B cell (primary cell): ENCODE measurements around the gene KIAA0753. TPM values are rescaled to one million over a fixed set of nuclear protein-coding genes. Genes with fewer than 3 reads are reported as not detected.

ENCODE experiments used
- ATAC-seq: fragments of 200-7000 bp; cut with Tn5 transposase; one replicate; pipeline ENCODE4 v1.10.0; 2021; ENCODE audit warnings: low read depth, mild to moderate bottlenecking, moderate number of reproducible peaks, moderate library complexity
- CTCF ChIA-PET: fragments of 350-600 bp; sonication (Branson Sonifier 250); formaldehyde crosslinking; loops from one replicate; lab custom pipeline; 2021; ENCODE audit warnings: antibody characterized with exemption, inconsistent platforms; lab: Charles Lee
- POLR2A ChIA-PET: fragments of 350-600 bp; sonication (Branson Sonifier 250); formaldehyde crosslinking; loops from one replicate; lab custom pipeline; 2021; ENCODE audit warnings: antibody characterized with exemption; lab: Charles Lee
- DNase-seq: peaks from one replicate; pipeline ENCODE4 v3.0.0; 2013
- H2AFZ ChIP-seq: 2 replicates; pipeline ENCODE4 v1.6.1; 2012; ENCODE audit warnings: mild to moderate bottlenecking, low read depth, low read length; ENCODE audit not compliant: insufficient read depth, poor library complexity, severe bottlenecking
- H3K27ac ChIP-seq, 2 donors: 1 replicate in 1 of 2; 2 replicates in 1 of 2; pipeline ENCODE4 v1.5.1; 2012 to 2013; ENCODE audit warnings: low read length in 2 of 2, mild to moderate bottlenecking in 2 of 2, moderate library complexity in 1 of 2
- H3K27me3 ChIP-seq, 4 experiments: fragments of 200-600 bp in 1 of 4; sonication (generic) in 1 of 4; replicated peaks in 1 of 4; 1 replicate in 2 of 4; 2 replicates in 2 of 4; pipeline versions ENCODE4 v1.6.1 to v1.7.0; 2013 to 2016; ENCODE audit warnings: low read length in 3 of 4, mild to moderate bottlenecking in 2 of 4, mixed read lengths in 1 of 4, moderate library complexity in 1 of 4; ENCODE audit not compliant: insufficient read depth in 4 of 4, control insufficient read depth in 3 of 4; ENCODE audit errors: control extremely low read depth in 1 of 4
- H3K36me3 ChIP-seq, 2 experiments: replicated peaks in 1 of 2; 1 replicate in 1 of 2; 2 replicates in 1 of 2; pipeline versions ENCODE4 v1.6.1 to v1.7.1; 2013; ENCODE audit warnings: low read length in 1 of 2; ENCODE audit not compliant: insufficient read depth in 2 of 2, control insufficient read depth in 1 of 2; ENCODE audit errors: control extremely low read depth in 1 of 2, extremely low read depth in 1 of 2
- H3K4me1 ChIP-seq, 2 donors: fragments of 200-600 bp in 1 of 2; sonication (generic) in 1 of 2; 1 replicate in 1 of 2; 2 replicates in 1 of 2; pipeline versions ENCODE4 v1.5.1 to v1.6.1; 2013 to 2017; ENCODE audit warnings: low read length in 2 of 2; ENCODE audit not compliant: control insufficient read depth in 2 of 2, insufficient read depth in 2 of 2
- H3K4me2 ChIP-seq: replicated peaks from 2 replicates; pipeline ENCODE3; 2012; ENCODE audit warnings: mild to moderate bottlenecking, low read depth, low read length; ENCODE audit not compliant: poor library complexity, severe bottlenecking
- H3K4me3 ChIP-seq, 5 experiments: fragments of 200-600 bp in 1 of 5; sonication (generic) in 1 of 5; 1 replicate in 3 of 5; 2 replicates in 2 of 5; pipeline versions ENCODE4 v1.5.1 to v1.7.0; 2011 to 2016; ENCODE audit warnings: low read length in 4 of 5, mild to moderate bottlenecking in 4 of 5, low read depth in 2 of 5, control low read depth in 1 of 5, moderate library complexity in 1 of 5; ENCODE audit not compliant: insufficient read depth in 1 of 5; ENCODE audit errors: control extremely low read depth in 1 of 5, extremely low read depth in 1 of 5
- H3K79me2 ChIP-seq: fragments of 200-600 bp; sonication (generic); one replicate; pipeline ENCODE4 v1.6.0; 2016; ENCODE audit warnings: low read length; ENCODE audit not compliant: control insufficient read depth, insufficient read depth
- H3K9ac ChIP-seq: fragments of 200-600 bp; sonication (generic); 2 replicates; pipeline ENCODE4 v1.6.1; 2017; ENCODE audit warnings: mild to moderate bottlenecking, low read length, moderate library complexity
- H3K9me3 ChIP-seq, 3 donors: one replicate each; pipeline versions ENCODE4 v1.6.1 to v1.7.1; 2013; ENCODE audit warnings: low read length in 2 of 3; ENCODE audit not compliant: control insufficient read depth in 2 of 3, insufficient read depth in 1 of 3; ENCODE audit errors: control extremely low read depth in 1 of 3
- H4K20me1 ChIP-seq: 2 replicates; pipeline ENCODE4 v1.6.0; 2012; ENCODE audit warnings: mild to moderate bottlenecking, low read length; ENCODE audit not compliant: insufficient read depth, control insufficient read depth, poor library complexity, severe bottlenecking
- H3K27ac Mint-ChIP-seq: one replicate; pipeline ENCODE4 v1.8.0; 2021; ENCODE audit warnings: mixed read lengths
- H3K27me3 Mint-ChIP-seq: one replicate; pipeline ENCODE4 v1.8.0; 2021; ENCODE audit warnings: mixed read lengths
- H3K4me1 Mint-ChIP-seq: one replicate; pipeline ENCODE4 v1.8.0; 2021; ENCODE audit warnings: mixed read lengths
- H3K4me3 Mint-ChIP-seq: one replicate; pipeline ENCODE4 v1.8.0; 2021; ENCODE audit warnings: mixed read lengths
- H3K9me3 Mint-ChIP-seq: one replicate; pipeline ENCODE4 v1.8.0; 2022; ENCODE audit warnings: mixed read lengths; ENCODE audit not compliant: insufficient read depth
- CTCF ChIP-seq: fragments of 200-600 bp; IDR thresholded peaks from one replicate; pipeline ENCODE4 v1.8.0; 2022; ENCODE audit warnings: antibody characterized with exemption, mild to moderate bottlenecking
- EZH2 ChIP-seq: IDR thresholded peaks from 2 replicates; pipeline ENCODE4 v1.6.1; 2012; ENCODE audit warnings: borderline replicate concordance, low read depth, mild to moderate bottlenecking, moderate library complexity, low read length; ENCODE audit not compliant: insufficient read depth, poor library complexity, severe bottlenecking
- WGBS: methylation state at CpG from one replicate; pipeline ENCODE4 v1.1.5; 2013; ENCODE audit warnings: missing lambda C conversion rate; ENCODE audit not compliant: insufficient coverage; 5-methylcytosine and 5-hydroxymethylcytosine counted together
- intact Hi-C: fragments of 100-400 bp; cut with micrococcal nuclease; formaldehyde crosslinking; loops from one replicate; pipeline ENCODE4 v1.10.0; 2022
- polyA plus RNA-seq: library from polyadenylated mRNA; depleted of rRNA; stranded (reverse); fragments of >200 nt; gene quantifications from 2 replicates; pipeline ENCODE4 v1.2.3, GENCODE V29; 2012
- total RNA-seq, 2 donors: library from RNA; stranded (reverse); fragments of 120-200 nt in 1 of 2; gene quantifications; 1 replicate in 1 of 2; 2 replicates in 1 of 2; pipeline versions ENCODE4 v1.2.3 to v1.2.4, GENCODE V29; 2013 to 2022

The KIAA0753 gene
- total and polyA plus RNA-seq, 2 donors (not counting 1 experiment from before 2014, with no cell fraction given) = 6.3 to 29.1 TPM

GRCh38 chr17:6681671-6682070 lies 41.2 kb upstream of the KIAA0753 start:
- H4K20me1 ChIP-seq = no peaks in the 10 kb centered on the region

GRCh38 chr17:6681176-6681575 lies 40.7 kb upstream of the KIAA0753 start:
- WGBS = 87% methylated on average over 4 of the region's 4 CpGs
- Mint-ChIP-seq H3K27ac (no peak overlapping the region), H3K4me3 (no peak overlapping the region), H3K4me1 (no peaks in the 10 kb centered on the region), H3K27me3 (peaks cover 27% of the 10 kb centered on the region), H3K9me3 (no peaks in the 10 kb centered on the region)
- H3K4me3 ChIP-seq = no peak overlapping the region
- no peak for DNase-seq
- H3K79me2 ChIP-seq = no peaks in the 10 kb centered on the region
- no peak for TF ChIP-seq EZH2
- TF ChIP-seq CTCF = no peak
- no peaks in the 10 kb centered on the region for H3K36me3 ChIP-seq
- H3K27me3 ChIP-seq = peaks cover 0 to 22% (median 11%) of the 10 kb centered on the region in 4 experiments
- H3K27ac ChIP-seq = no peak overlapping the region
- intact Hi-C loops = no loop called here
- H3K4me2 ChIP-seq = no peak overlapping the region
- no peaks in the 10 kb centered on the region for H4K20me1 ChIP-seq
- ChIA-PET CTCF (interaction anchor here (1.1 kb wide), 1 partner anchor 10 kb away, joined by 3 read pairs; no protein-coding TSS in a partner anchor), POLR2A (no interaction called here)
- ATAC-seq = no peak
- peaks cover 0 to 3% of the 10 kb centered on the region in 2 donors for H3K4me1 ChIP-seq
- no peak overlapping the region for H3K9ac ChIP-seq
- no peaks in the 10 kb centered on the region for H3K9me3 ChIP-seq
- H2AFZ ChIP-seq = no peak overlapping the region

More at GRCh38 chr17:6681671-6682070, 41.2 kb upstream of the KIAA0753 start:
- Mint-ChIP-seq H3K27me3 (peaks cover 27% of the 10 kb centered on the region), H3K9me3 (no peaks in the 10 kb centered on the region), H3K27ac (no peak overlapping the region), H3K4me1 (no peaks in the 10 kb centered on the region), H3K4me3 (no peak overlapping the region)
- DNase-seq (no peak), ATAC-seq (no peak)
- no peaks in the 10 kb centered on the region for H3K79me2 ChIP-seq
- H3K9me3 ChIP-seq = no peaks in the 10 kb centered on the region
- peaks cover 0 to 22% (median 11%) of the 10 kb centered on the region in 4 experiments for H3K27me3 ChIP-seq
- no peak overlapping the region for H3K27ac ChIP-seq
- ChIA-PET CTCF (interaction anchor here (1.1 kb wide), 1 partner anchor 11 kb away, joined by 3 read pairs; no protein-coding TSS in a partner anchor), POLR2A (no interaction called here)
- no CpG with 5 or more reads among the region's 5 CpGs for WGBS
- H3K36me3 ChIP-seq = no peaks in the 10 kb centered on the region
- H3K9ac ChIP-seq = no peak overlapping the region
- H3K4me3 ChIP-seq = no peak overlapping the region
- H3K4me1 ChIP-seq = peaks cover 0 to 3% of the 10 kb centered on the region in 2 donors
- intact Hi-C loops = no loop called here
- H2AFZ ChIP-seq = no peak overlapping the region
- no peak overlapping the region for H3K4me2 ChIP-seq
- TF ChIP-seq EZH2 (no peak), CTCF (no peak)
